NCI-H1694 treated with DMSO at 0.1 percent for 48 hours (cell line): ENCODE results near the gene TOR2A.

Experiments used
- DNase-seq: peaks from one replicate; lab custom pipeline; 2025; lab: John Stamatoyannopoulos, UW

Gene TOR2A

GRCh38 chr9:127742435-127743088 lies 7.5 kb upstream of the TOR2A start:
- DNase-seq, result peak; percentile 61

- no peak for DNase-seq
Observed at GRCh38 chr9:127741831-127742434, 6.8 kb upstream of the TOR2A start.

- no peak for DNase-seq
Observed at GRCh38 chr9:127739614-127740330, 4.7 kb upstream of the TOR2A start.

GRCh38 chr9:127738666-127739065 lies 3.6 kb upstream of the TOR2A start:
- no peak for DNase-seq

- DNase-seq, result no peak
Observed at GRCh38 chr9:127735530-127736185, 564 bp upstream of the TOR2A start.

GRCh38 chr9:127734247-127734746 lies 797 bp downstream of the TOR2A start:
- DNase-seq, result no peak

- no peak for DNase-seq
Observed at GRCh38 chr9:127733614-127734013, 1.5 kb downstream of the TOR2A start.

GRCh38 chr9:127732444-127732843 lies 2.6 kb downstream of the TOR2A start:
- DNase-seq, result no peak

- DNase-seq, result no peak
Observed at GRCh38 chr9:127731938-127732337, 3.2 kb downstream of the TOR2A start.

GRCh38 chr9:127730799-127731410 lies 4.2 kb downstream of the TOR2A start:
- DNase-seq, result no peak

GRCh38 chr9:127730262-127730661 lies 4.8 kb downstream of the TOR2A start:
- DNase-seq, result no peak

- no peak for DNase-seq
Observed at GRCh38 chr9:127729522-127730256, 5.4 kb downstream of the TOR2A start.

GRCh38 chr9:127728808-127729207 lies 6.3 kb downstream of the TOR2A start:
- no peak for DNase-seq

- DNase-seq, result no peak
Observed at GRCh38 chr9:127726871-127727270, 8.2 kb downstream of the TOR2A start.

- DNase-seq, result no peak
Observed at GRCh38 chr9:127724012-127724411, 11.1 kb downstream of the TOR2A start.

- DNase-seq, result no peak
Observed at GRCh38 chr9:127723444-127723843, 11.7 kb downstream of the TOR2A start.

- no peak for DNase-seq
Observed at GRCh38 chr9:127723013-127723412, 12.1 kb downstream of the TOR2A start.

- no peak for DNase-seq
Observed at GRCh38 chr9:127722055-127722745, 12.9 kb downstream of the TOR2A start.

GRCh38 chr9:127721391-127721821 lies 13.7 kb downstream of the TOR2A start:
- DNase-seq, result no peak

GRCh38 chr9:127720865-127721227 lies 14.2 kb downstream of the TOR2A start:
- DNase-seq, result no peak
